ENCODE results near the gene RPTOR.
A peak's percentile ranks its signal among the peaks of the same experiment; 100 is the strongest.

RPTOR gene

GRCh38 chr17:80604670-80605010 is 60.0 kb downstream of the RPTOR start:
- DNase-seq (ENCODE audit: low read depth in 1 of 2, low spot score in 1 of 2), result no peak
- H3K27ac ChIP-seq (replicated peaks), result no peak overlapping the region
- TF ChIP-seq GABPA (IDR thresholded peaks at IDR 0.05; ENCODE audit: low read depth), result no peak
- no peak for TF ChIP-seq CTCF (IDR thresholded peaks at IDR 0.05; ENCODE audit: insufficient read depth, low read length)
- TF ChIP-seq SPI1 (IDR thresholded peaks at IDR 0.05; ENCODE audit: borderline replicate concordance, low read depth), result no peak
- TF ChIP-seq POLR2AphosphoS5 (IDR thresholded peaks at IDR 0.05; ENCODE audit: low read depth), result no peak
- TF ChIP-seq REST (IDR thresholded peaks at IDR 0.05; ENCODE audit: insufficient replicate concordance, low read depth), result no peak
- H3K27me3 ChIP-seq (ENCODE audit: insufficient read depth, poor library complexity, severe bottlenecking), result no peaks in the 10 kb centered on the region
- no peak overlapping the region for H3K4me3 ChIP-seq (replicated peaks; ENCODE audit: insufficient read depth, low read length)

GRCh38 chr17:80605326-80606066 is 60.9 kb downstream of the RPTOR start:
- no peak overlapping the region for H3K4me3 ChIP-seq (replicated peaks; ENCODE audit: insufficient read depth, low read length)
- peak in 1 of 2 experiments; percentile 39 for DNase-seq (ENCODE audit: low read depth in 1 of 2, low spot score in 1 of 2)

GRCh38 chr17:80608326-80608725 is 63.7 kb downstream of the RPTOR start:
- TF ChIP-seq GABPA (IDR thresholded peaks at IDR 0.05; ENCODE audit: low read depth) (no peak), REST (IDR thresholded peaks at IDR 0.05; ENCODE audit: insufficient replicate concordance, low read depth) (no peak), SPI1 (IDR thresholded peaks at IDR 0.05; ENCODE audit: borderline replicate concordance, low read depth) (no peak), POLR2AphosphoS5 (IDR thresholded peaks at IDR 0.05; ENCODE audit: low read depth) (no peak), CTCF (IDR thresholded peaks at IDR 0.05; ENCODE audit: insufficient read depth, low read length) (no peak)
- Histone ChIP-seq H3K27ac (replicated peaks) (no peak overlapping the region), H3K27me3 (ENCODE audit: insufficient read depth, poor library complexity, severe bottlenecking) (no peaks in the 10 kb centered on the region), H3K4me3 (replicated peaks; ENCODE audit: insufficient read depth, low read length) (no peak overlapping the region)
- no peak for DNase-seq (ENCODE audit: low read depth in 1 of 2, low spot score in 1 of 2)

More at GRCh38 chr17:80605326-80606066, 60.9 kb downstream of the RPTOR start:
- TF ChIP-seq SPI1 (IDR thresholded peaks at IDR 0.05; ENCODE audit: borderline replicate concordance, low read depth), result peak; percentile 79
- no peak for TF ChIP-seq CTCF (IDR thresholded peaks at IDR 0.05; ENCODE audit: insufficient read depth, low read length)
- H3K27me3 ChIP-seq (ENCODE audit: insufficient read depth, poor library complexity, severe bottlenecking), result no peaks in the 10 kb centered on the region
- no peak overlapping the region for H3K27ac ChIP-seq (replicated peaks)

GRCh38 chr17:80609757-80610156 is 65.1 kb downstream of the RPTOR start:
- H3K27me3 ChIP-seq (ENCODE audit: insufficient read depth, poor library complexity, severe bottlenecking), result no peaks in the 10 kb centered on the region
- DNase-seq (ENCODE audit: low read depth in 1 of 2, low spot score in 1 of 2), result no peak
- no peak overlapping the region for H3K4me3 ChIP-seq (replicated peaks; ENCODE audit: insufficient read depth, low read length)
- no peak for TF ChIP-seq REST (IDR thresholded peaks at IDR 0.05; ENCODE audit: insufficient replicate concordance, low read depth)
- no peak for TF ChIP-seq SPI1 (IDR thresholded peaks at IDR 0.05; ENCODE audit: borderline replicate concordance, low read depth)
- TF ChIP-seq CTCF (IDR thresholded peaks at IDR 0.05; ENCODE audit: insufficient read depth, low read length), result no peak
- no peak for TF ChIP-seq GABPA (IDR thresholded peaks at IDR 0.05; ENCODE audit: low read depth)
- no peak for TF ChIP-seq POLR2AphosphoS5 (IDR thresholded peaks at IDR 0.05; ENCODE audit: low read depth)
- H3K27ac ChIP-seq (replicated peaks), result no peak overlapping the region
